ENCODE measurements around the gene MTM1. TPM values are rescaled to one million over a fixed set of nuclear protein-coding genes. Genes with fewer than 3 reads are reported as not detected.

The MTM1 gene
- total and polyA plus RNA-seq, 2 experiments from 2014 or later = 3.2 to 8.7 TPM

GRCh38 chrX:150648296-150648940, 80.0 kb downstream of the MTM1 start:
- Histone ChIP-seq H3K4me3 (no peak overlapping the region), H3K9me2 (ENCODE audit: insufficient read depth) (no peaks in the 10 kb centered on the region), H3K27ac (ENCODE audit: low read depth) (no peak overlapping the region), H4K20me1 (replicated peaks; ENCODE audit: insufficient read depth) (no peaks in the 10 kb centered on the region), H3K4me1 (ENCODE audit: insufficient read depth) (no peaks in the 10 kb centered on the region), H3K36me3 (ENCODE audit: insufficient read depth) (no peaks in the 10 kb centered on the region), H2AFZ (no peak overlapping the region), H3K27me3 (ENCODE audit: insufficient read depth) (no peaks in the 10 kb centered on the region), H3K79me2 (replicated peaks; ENCODE audit: insufficient read depth) (no peaks in the 10 kb centered on the region), H3K4me2 (no peak overlapping the region), H3F3A (replicated peaks; ENCODE audit: low read depth) (no peaks in the 10 kb centered on the region)
- Mint-ChIP-seq H3K27ac (0 out of 2 replicates have a peak overlapping the region, but pooled peaks have one; percentile 44), H3K9me3 (no peaks in the 10 kb centered on the region), H3K4me1 (peaks cover 4% of the 10 kb centered on the region; the same call in 2 of the 3 replicates), H3K36me3 (ENCODE audit: low read depth) (no peaks in the 10 kb centered on the region), H3K4me3 (no peak overlapping the region), H3K27me3 (ENCODE audit: insufficient read depth, low read depth, poor library complexity) (no peaks in the 10 kb centered on the region)
- TF ChIP-seq ZNF462 (CRISPR knock-in tag; IDR thresholded peaks at IDR 0.05) = no peak
- TF ChIP-seq NANOG (IDR thresholded peaks at IDR 0.05; ENCODE audit: borderline replicate concordance) = no peak
- TF ChIP-seq ETS1 (IDR thresholded peaks at IDR 0.05) = no peak
- TF ChIP-seq CTCF (conservative IDR thresholded peaks at IDR 0.05; ENCODE audit: low read depth in 2 of 2) = no peak
- no peak for TF ChIP-seq ZNF331 (CRISPR knock-in tag; IDR thresholded peaks at IDR 0.05; ENCODE audit: low read depth)
- TF ChIP-seq JUNB (IDR thresholded peaks at IDR 0.05; ENCODE audit: unreplicated experiment) = no peak
- TF ChIP-seq ZNF114 (CRISPR knock-in tag; IDR thresholded peaks at IDR 0.05) = no peak
- TF ChIP-seq STAT1 (IDR thresholded peaks at IDR 0.05; ENCODE audit: unreplicated experiment) = no peak
- TF ChIP-seq REST (IDR thresholded peaks at IDR 0.05; ENCODE audit: unreplicated experiment) = no peak
- ATAC-seq (no peak), DNase-seq (ENCODE audit: low spot score) (no peak)
